PC-9 (cell line): ENCODE measurements around the gene ANGPTL7.

ENCODE experiments used
- CTCF ChIP-seq: fragments of 200-600 bp; sonication (generic); conservative IDR thresholded peaks from 2 replicates; pipeline ENCODE4 v1.6.1; 2017; ENCODE audit warnings: mixed run types, antibody characterized with exemption, mild to moderate bottlenecking, moderate library complexity
- EZH2 ChIP-seq: fragments of 200-600 bp; sonication (generic); IDR thresholded peaks from 2 replicates; pipeline ENCODE4 v1.8.0; 2017; ENCODE audit warnings: antibody characterized with exemption, low read depth

- TF ChIP-seq CTCF, result no peak
- TF ChIP-seq EZH2, result no peak
Measured at GRCh38 chr1:11182884-11183283, 6.3 kb upstream of the ANGPTL7 start.
